ENCODE measurements around the gene TRIO.

The TRIO gene

GRCh38 chr5:14216372-14216771, 73.2 kb downstream of the TRIO start:
- H3K9ac ChIP-seq (ENCODE audit: insufficient read length, low read depth): no peak overlapping the region
- no peak overlapping the region for H3K4me3 ChIP-seq (ENCODE audit: insufficient read length, low read depth)
- H3K4me1 ChIP-seq (ENCODE audit: insufficient read depth, insufficient read length): peaks cover 4% of the 10 kb centered on the region
- H3K9me3 ChIP-seq (ENCODE audit: insufficient read depth, low read length): no peaks in the 10 kb centered on the region
- TF ChIP-seq ZNF274 (IDR thresholded peaks at IDR 0.05; ENCODE audit: low read depth, low read length): no peak
- no peak for TF ChIP-seq SUZ12 (IDR thresholded peaks at IDR 0.05; ENCODE audit: extremely low read depth, insufficient read depth, insufficient read length)
- no peak for TF ChIP-seq YY1 (IDR thresholded peaks at IDR 0.05; ENCODE audit: insufficient read depth, insufficient read length)
- H3K27me3 ChIP-seq (ENCODE audit: insufficient read depth, insufficient read length): no peaks in the 10 kb centered on the region
- DNase-seq (ENCODE audit: low read depth, low spot score): no peak
- H3K36me3 ChIP-seq (ENCODE audit: insufficient read depth, insufficient read length, low read length): no peaks in the 10 kb centered on the region

DNA sequence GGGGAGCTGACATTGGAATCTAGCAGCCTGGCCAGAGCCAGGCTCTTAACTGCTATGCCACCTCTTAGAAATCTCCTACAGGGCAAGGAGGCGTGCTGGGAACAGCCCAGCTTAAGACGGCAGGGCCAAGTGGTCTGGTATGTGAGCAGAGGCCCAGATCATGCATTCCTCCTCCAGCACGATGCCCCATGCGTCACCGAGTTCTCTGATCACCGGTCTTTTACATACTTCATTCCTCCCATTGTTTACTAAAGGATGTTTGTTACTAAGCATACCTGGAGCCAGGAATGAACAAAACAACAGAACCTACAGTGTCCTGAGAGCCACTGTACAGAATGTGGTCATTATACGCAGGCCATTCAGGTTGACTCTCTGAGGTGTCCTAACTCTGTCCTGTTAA, 73.8 kb downstream of the TRIO start:
- peaks cover 4% of the 10 kb centered on the region for H3K4me1 ChIP-seq (ENCODE audit: insufficient read depth, insufficient read length)
- peak; percentile 11 for DNase-seq (ENCODE audit: low read depth, low spot score)
- H3K9ac ChIP-seq (ENCODE audit: insufficient read length, low read depth): no peak overlapping the region

DNA sequence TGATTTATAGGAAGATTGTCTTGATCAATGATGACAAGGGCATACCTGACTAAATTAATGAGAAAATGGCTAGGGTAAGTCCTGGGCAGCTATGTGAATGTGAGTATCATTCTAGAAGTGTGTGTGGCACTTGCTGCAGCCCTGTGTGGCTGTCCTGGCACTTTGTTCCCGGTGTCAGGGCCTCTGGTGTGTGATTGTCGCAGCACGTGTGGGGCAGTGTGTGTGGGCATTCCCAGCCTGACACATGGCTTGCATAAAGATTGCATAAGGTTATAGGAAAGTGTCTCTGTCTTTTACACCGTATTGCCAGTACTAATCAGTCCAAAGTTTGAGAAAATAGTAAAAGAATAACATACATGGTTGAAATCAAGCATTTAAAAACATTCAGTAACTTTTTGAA, 74.4 kb downstream of the TRIO start:
- no peak overlapping the region for H3K9ac ChIP-seq (ENCODE audit: insufficient read length, low read depth)

More for the DNA sequence above, 73.8 kb downstream of the TRIO start:
- Histone ChIP-seq H3K9me3 (ENCODE audit: insufficient read depth, low read length) (no peaks in the 10 kb centered on the region), H3K36me3 (ENCODE audit: insufficient read depth, insufficient read length, low read length) (no peaks in the 10 kb centered on the region), H3K4me3 (ENCODE audit: insufficient read length, low read depth) (no peak overlapping the region), H3K27me3 (ENCODE audit: insufficient read depth, insufficient read length) (no peaks in the 10 kb centered on the region)
- TF ChIP-seq ZNF274 (IDR thresholded peaks at IDR 0.05; ENCODE audit: low read depth, low read length) (no peak), YY1 (IDR thresholded peaks at IDR 0.05; ENCODE audit: insufficient read depth, insufficient read length) (no peak), SUZ12 (IDR thresholded peaks at IDR 0.05; ENCODE audit: extremely low read depth, insufficient read depth, insufficient read length) (no peak)

GRCh38 chr5:14218011-14218410, 74.9 kb downstream of the TRIO start:
- peaks cover 4% of the 10 kb centered on the region for H3K4me1 ChIP-seq (ENCODE audit: insufficient read depth, insufficient read length)
- no peak for DNase-seq (ENCODE audit: low read depth, low spot score)
- H3K9ac ChIP-seq (ENCODE audit: insufficient read length, low read depth): no peak overlapping the region
- no peaks in the 10 kb centered on the region for H3K27me3 ChIP-seq (ENCODE audit: insufficient read depth, insufficient read length)
- H3K36me3 ChIP-seq (ENCODE audit: insufficient read depth, insufficient read length, low read length): peaks cover 4% of the 10 kb centered on the region
- H3K4me3 ChIP-seq (ENCODE audit: insufficient read length, low read depth): no peak overlapping the region
- TF ChIP-seq SUZ12 (IDR thresholded peaks at IDR 0.05; ENCODE audit: extremely low read depth, insufficient read depth, insufficient read length): no peak
- no peak for TF ChIP-seq YY1 (IDR thresholded peaks at IDR 0.05; ENCODE audit: insufficient read depth, insufficient read length)
- TF ChIP-seq ZNF274 (IDR thresholded peaks at IDR 0.05; ENCODE audit: low read depth, low read length): no peak
- H3K9me3 ChIP-seq (ENCODE audit: insufficient read depth, low read length): no peaks in the 10 kb centered on the region

More for the DNA sequence above, 74.4 kb downstream of the TRIO start:
- H3K27me3 ChIP-seq (ENCODE audit: insufficient read depth, insufficient read length): no peaks in the 10 kb centered on the region
- DNase-seq (ENCODE audit: low read depth, low spot score): no peak
- no peaks in the 10 kb centered on the region for H3K9me3 ChIP-seq (ENCODE audit: insufficient read depth, low read length)
- peaks cover 4% of the 10 kb centered on the region for H3K4me1 ChIP-seq (ENCODE audit: insufficient read depth, insufficient read length)
- H3K4me3 ChIP-seq (ENCODE audit: insufficient read length, low read depth): no peak overlapping the region
- H3K36me3 ChIP-seq (ENCODE audit: insufficient read depth, insufficient read length, low read length): no peaks in the 10 kb centered on the region
- TF ChIP-seq SUZ12 (IDR thresholded peaks at IDR 0.05; ENCODE audit: extremely low read depth, insufficient read depth, insufficient read length) (no peak), YY1 (IDR thresholded peaks at IDR 0.05; ENCODE audit: insufficient read depth, insufficient read length) (no peak), ZNF274 (IDR thresholded peaks at IDR 0.05; ENCODE audit: low read depth, low read length) (no peak)

- no peaks in the 10 kb centered on the region for H3K27me3 ChIP-seq (ENCODE audit: insufficient read depth, insufficient read length)
- H3K9ac ChIP-seq (ENCODE audit: insufficient read length, low read depth): no peak overlapping the region
- H3K9me3 ChIP-seq (ENCODE audit: insufficient read depth, low read length): no peaks in the 10 kb centered on the region
- peaks cover 7% of the 10 kb centered on the region for H3K36me3 ChIP-seq (ENCODE audit: insufficient read depth, insufficient read length, low read length)
- H3K4me3 ChIP-seq (ENCODE audit: insufficient read length, low read depth): no peak overlapping the region
- no peak for DNase-seq (ENCODE audit: low read depth, low spot score)
- peaks cover 8% of the 10 kb centered on the region for H3K4me1 ChIP-seq (ENCODE audit: insufficient read depth, insufficient read length)
- TF ChIP-seq SUZ12 (IDR thresholded peaks at IDR 0.05; ENCODE audit: extremely low read depth, insufficient read depth, insufficient read length): no peak
- no peak for TF ChIP-seq ZNF274 (IDR thresholded peaks at IDR 0.05; ENCODE audit: low read depth, low read length)
- TF ChIP-seq YY1 (IDR thresholded peaks at IDR 0.05; ENCODE audit: insufficient read depth, insufficient read length): no peak
Measured at GRCh38 chr5:14218480-14218879, 75.3 kb downstream of the TRIO start.

GRCh38 chr5:14218897-14219573, 75.9 kb downstream of the TRIO start:
- no peak overlapping the region for H3K4me3 ChIP-seq (ENCODE audit: insufficient read length, low read depth)
- no peak for DNase-seq (ENCODE audit: low read depth, low spot score)
- H3K9ac ChIP-seq (ENCODE audit: insufficient read length, low read depth): no peak overlapping the region
- TF ChIP-seq YY1 (IDR thresholded peaks at IDR 0.05; ENCODE audit: insufficient read depth, insufficient read length) (no peak), ZNF274 (IDR thresholded peaks at IDR 0.05; ENCODE audit: low read depth, low read length) (no peak), SUZ12 (IDR thresholded peaks at IDR 0.05; ENCODE audit: extremely low read depth, insufficient read depth, insufficient read length) (no peak)
- peaks cover 8% of the 10 kb centered on the region for H3K4me1 ChIP-seq (ENCODE audit: insufficient read depth, insufficient read length)
- no peaks in the 10 kb centered on the region for H3K9me3 ChIP-seq (ENCODE audit: insufficient read depth, low read length)
- no peaks in the 10 kb centered on the region for H3K27me3 ChIP-seq (ENCODE audit: insufficient read depth, insufficient read length)
- peaks cover 11% of the 10 kb centered on the region for H3K36me3 ChIP-seq (ENCODE audit: insufficient read depth, insufficient read length, low read length)

DNA sequence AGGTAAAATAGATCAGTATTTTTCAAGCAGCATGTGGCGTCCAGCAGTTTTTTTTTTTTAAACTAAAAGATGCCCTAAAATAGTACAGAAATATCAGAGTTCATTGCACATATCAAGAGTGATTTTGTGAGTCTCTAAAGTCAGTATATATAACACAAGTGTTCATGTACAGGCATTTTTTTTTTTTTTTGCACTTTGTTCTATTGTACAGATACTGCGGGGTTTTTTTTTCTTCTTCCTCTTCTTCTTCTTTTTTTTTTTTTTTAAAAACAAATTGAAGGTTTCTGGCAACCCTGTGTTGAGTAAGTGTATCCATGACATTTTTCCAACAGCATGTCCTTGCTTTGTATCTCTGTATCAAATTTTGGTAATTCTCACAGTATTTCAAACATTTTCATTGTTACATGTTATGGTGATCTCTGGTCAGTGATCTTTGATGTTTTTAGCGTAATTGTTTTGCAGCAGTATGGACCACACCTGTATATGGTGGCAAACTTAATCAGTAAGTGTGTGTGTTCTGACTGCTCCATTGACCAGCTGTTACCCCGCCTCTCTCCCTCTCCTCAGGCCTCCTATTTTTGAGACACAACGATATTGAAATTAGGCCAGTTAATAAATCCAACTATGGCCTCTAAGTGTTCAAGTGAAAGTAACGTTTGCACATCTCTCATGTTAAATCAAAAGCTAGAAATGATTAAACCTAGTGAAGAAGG, 76.8 kb downstream of the TRIO start:
- Histone ChIP-seq H3K36me3 (ENCODE audit: insufficient read depth, insufficient read length, low read length) (peaks cover 11% of the 10 kb centered on the region), H3K9me3 (ENCODE audit: insufficient read depth, low read length) (no peaks in the 10 kb centered on the region), H3K27me3 (ENCODE audit: insufficient read depth, insufficient read length) (no peaks in the 10 kb centered on the region), H3K4me1 (ENCODE audit: insufficient read depth, insufficient read length) (peaks cover 8% of the 10 kb centered on the region), H3K9ac (ENCODE audit: insufficient read length, low read depth) (no peak overlapping the region), H3K4me3 (ENCODE audit: insufficient read length, low read depth) (no peak overlapping the region)
- no peak for DNase-seq (ENCODE audit: low read depth, low spot score)
- no peak for TF ChIP-seq SUZ12 (IDR thresholded peaks at IDR 0.05; ENCODE audit: extremely low read depth, insufficient read depth, insufficient read length)
- TF ChIP-seq YY1 (IDR thresholded peaks at IDR 0.05; ENCODE audit: insufficient read depth, insufficient read length): no peak
- no peak for TF ChIP-seq ZNF274 (IDR thresholded peaks at IDR 0.05; ENCODE audit: low read depth, low read length)
